Fibroblast of pulmonary artery (primary cell): ENCODE results near the gene GPR158.

Experiments
- DNase-seq: peaks from one replicate; pipeline ENCODE4 v3.0.0-alpha.2; 2010; ENCODE audit warnings: low read depth
- H3K4me3 ChIP-seq: replicated peaks from 2 replicates; pipeline ENCODE4 v1.5.1; 2011; ENCODE audit warnings: low read depth, mild to moderate bottlenecking, control low read depth, low read length, moderate library complexity
- TF ChIP-seq, protein P1 (sequence below): IDR thresholded peaks from 2 replicates; pipeline ENCODE4 v1.5.1; 2011; ENCODE audit warnings: mild to moderate bottlenecking, control low read depth, low read length, inconsistent platforms; ENCODE audit errors: missing control alignments

The GPR158 gene

DNA sequence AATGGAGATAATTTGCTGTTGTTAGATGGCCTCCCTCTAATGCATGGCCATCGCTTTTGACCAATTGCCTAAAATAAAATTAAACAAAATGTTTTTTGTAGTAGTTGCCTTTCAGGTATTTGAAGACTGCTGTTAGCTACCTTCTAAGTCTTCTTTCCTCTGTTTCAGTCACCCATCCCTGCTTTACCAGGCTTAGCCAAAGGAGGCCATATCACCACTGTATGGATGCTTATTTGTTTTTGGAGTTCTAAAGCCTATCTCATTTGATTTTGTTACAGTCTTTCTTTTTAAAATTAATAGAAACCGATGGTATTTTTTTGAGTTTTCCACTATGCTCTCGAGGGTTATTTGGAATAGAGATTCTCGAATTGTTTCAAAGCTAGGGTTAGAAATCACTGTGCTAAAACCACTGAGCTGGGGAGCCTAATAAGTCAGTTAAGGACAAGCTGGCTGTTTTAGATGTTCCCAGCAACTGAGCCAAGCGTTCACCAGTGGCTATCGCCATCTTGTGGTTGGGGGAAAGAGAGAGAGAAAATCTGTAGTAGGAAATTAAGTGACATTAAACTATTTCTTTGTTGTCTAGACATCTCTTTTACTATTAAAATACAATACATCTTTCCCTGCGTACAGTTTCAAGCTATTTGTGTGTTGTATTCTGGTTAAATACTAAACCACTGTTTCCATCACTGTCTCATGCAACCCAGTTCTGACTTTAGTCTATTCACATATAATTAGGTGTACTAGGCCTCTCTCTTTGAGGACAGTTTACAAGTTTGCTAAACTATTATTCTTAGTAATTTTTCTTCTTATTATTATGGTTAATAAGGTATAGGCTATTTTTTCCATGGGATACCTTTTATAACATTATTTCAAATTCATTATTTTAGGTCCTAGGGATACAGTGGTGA, 52.2 kb downstream of the GPR158 start:
- H3K4me3 ChIP-seq, result no peak overlapping the region
- TF ChIP-seq, protein P1, sequence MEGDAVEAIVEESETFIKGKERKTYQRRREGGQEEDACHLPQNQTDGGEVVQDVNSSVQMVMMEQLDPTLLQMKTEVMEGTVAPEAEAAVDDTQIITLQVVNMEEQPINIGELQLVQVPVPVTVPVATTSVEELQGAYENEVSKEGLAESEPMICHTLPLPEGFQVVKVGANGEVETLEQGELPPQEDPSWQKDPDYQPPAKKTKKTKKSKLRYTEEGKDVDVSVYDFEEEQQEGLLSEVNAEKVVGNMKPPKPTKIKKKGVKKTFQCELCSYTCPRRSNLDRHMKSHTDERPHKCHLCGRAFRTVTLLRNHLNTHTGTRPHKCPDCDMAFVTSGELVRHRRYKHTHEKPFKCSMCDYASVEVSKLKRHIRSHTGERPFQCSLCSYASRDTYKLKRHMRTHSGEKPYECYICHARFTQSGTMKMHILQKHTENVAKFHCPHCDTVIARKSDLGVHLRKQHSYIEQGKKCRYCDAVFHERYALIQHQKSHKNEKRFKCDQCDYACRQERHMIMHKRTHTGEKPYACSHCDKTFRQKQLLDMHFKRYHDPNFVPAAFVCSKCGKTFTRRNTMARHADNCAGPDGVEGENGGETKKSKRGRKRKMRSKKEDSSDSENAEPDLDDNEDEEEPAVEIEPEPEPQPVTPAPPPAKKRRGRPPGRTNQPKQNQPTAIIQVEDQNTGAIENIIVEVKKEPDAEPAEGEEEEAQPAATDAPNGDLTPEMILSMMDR, result peak; percentile 97
- DNase-seq, result peak; percentile 75

DNA sequence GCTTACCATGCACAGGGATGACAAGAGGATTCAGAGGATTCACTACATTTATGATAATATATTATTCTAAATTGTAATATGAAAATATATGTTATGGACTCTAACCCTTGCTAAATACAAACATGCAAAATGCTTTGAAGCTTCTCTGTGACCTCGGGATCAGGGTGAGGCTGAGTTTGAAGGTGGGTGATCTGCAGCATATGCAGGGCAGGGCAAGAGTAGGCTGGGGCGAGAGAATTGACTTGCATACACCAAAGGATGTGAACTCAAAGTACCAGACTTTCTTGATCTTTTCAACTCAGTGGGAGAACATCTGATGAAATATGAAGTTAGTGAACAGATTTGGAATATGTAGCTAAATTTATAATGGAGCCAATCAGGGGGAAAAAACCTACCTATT, 57.0 kb downstream of the GPR158 start:
- no peak for DNase-seq
- TF ChIP-seq, protein P1, result no peak
- H3K4me3 ChIP-seq, result no peak overlapping the region

DNA sequence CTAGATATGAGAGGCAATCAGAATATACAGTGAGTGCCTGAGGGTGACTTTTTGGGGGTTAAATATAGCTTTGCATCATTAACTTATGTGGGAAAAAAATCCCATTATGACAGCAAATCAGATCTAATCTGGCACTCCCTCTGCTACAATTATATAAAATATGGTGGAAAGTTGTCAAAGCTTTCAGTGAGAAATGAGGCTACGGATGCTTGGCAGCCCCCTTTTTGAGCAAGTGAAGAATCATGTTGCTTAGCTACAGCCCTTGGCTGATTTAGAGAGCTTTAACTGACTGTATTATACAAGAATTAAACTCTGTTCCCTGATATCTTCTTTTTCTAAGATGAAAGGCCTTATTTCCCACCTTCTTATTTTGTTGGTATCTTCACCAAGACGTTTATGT, 57.4 kb downstream of the GPR158 start:
- DNase-seq, result no peak
- TF ChIP-seq, protein P1, result no peak
- H3K4me3 ChIP-seq, result no peak overlapping the region

DNA sequence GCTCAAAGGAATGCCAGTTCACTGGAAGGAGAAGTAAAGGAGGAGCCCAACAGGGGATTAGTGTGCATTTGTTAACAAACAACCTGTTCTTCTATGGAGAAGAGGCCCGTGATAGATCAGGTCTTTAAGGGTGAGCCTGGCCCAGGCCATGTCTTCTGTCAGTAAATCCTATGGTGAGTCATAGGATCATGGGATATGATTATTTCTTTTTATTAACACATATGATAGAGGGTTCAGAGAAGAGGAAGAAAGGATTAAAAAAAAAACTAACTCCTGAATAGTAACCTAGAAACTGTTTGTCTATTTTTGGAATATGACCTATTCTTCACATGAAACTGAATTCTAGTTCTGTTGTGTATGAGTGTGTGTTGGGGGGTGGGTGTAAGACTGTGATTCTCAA, 70.4 kb downstream of the GPR158 start:
- TF ChIP-seq, protein P1, result no peak
- DNase-seq, result no peak
- no peak overlapping the region for H3K4me3 ChIP-seq

DNA sequence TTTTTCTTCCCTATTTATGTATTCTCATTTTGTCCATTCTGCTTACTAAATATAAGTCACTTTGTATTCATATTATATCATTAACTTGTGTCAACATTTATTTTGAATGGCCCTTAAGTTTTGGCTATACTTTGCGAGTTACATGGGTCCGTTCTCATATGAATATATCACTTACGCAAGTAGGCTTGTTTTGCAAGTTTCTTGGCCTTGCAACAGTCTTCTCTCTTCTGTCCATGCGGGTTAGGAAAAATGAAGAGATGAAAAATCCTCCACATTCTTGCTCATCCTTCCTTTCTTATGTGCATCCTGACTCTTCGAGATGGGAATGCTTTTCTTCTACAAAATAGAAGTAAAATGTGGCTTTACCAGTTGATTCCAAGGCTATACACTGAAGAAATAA, 82.8 kb downstream of the GPR158 start:
- no peak overlapping the region for H3K4me3 ChIP-seq
- DNase-seq, result no peak
- TF ChIP-seq, protein P1, result no peak

DNA sequence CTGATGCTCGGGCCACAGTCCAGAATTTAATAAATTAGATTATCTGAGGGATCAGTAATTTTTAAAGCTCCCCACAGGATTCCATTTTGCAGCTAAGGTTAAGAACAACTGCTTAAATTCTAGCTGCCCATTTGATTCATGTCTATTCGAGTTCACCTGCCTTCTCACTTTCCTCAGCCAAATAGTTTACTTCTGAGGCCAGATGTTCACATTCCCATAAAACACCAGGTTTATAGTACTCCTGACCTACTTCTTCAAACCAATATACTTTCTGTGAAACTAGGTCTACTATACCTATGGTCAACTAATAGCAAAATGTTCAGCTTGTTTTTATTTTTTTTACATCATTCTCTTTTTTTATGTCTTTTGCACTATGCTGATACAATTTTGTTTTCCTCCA, 86.3 kb downstream of the GPR158 start:
- DNase-seq, result no peak
- H3K4me3 ChIP-seq, result no peak overlapping the region
- TF ChIP-seq, protein P1, result no peak

DNA sequence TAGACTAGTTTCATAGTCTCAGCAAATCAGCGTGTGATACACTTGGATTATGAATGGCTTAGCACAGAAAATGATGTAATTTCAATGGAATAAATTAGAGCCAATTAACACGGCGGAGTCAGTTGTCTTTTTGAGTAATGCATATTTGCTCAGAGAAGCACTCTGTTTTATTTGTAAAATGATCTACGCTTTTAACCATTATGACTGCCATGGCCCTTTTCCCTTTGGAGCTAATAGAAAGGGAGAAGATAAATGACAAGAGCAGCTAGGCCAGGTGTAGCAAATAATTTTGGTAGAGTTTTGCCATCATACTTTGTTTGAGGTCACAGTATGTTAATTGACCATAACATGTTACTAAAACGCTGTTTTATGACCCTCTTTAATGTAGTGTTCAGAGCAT, 86.8 kb downstream of the GPR158 start:
- H3K4me3 ChIP-seq, result no peak overlapping the region
- no peak for DNase-seq
- TF ChIP-seq, protein P1, result no peak
